Measurements from ENCODE around the gene CHMP4B.

- TF ChIP-seq CTCF (IDR thresholded peaks at IDR 0.05) = no peak
- TF ChIP-seq POLR2A (IDR thresholded peaks at IDR 0.05) = no peak
- no peak for TF ChIP-seq POLR2AphosphoS5 (IDR thresholded peaks at IDR 0.05)
Observed at GRCh38 chr20:33881989-33882388, 70.8 kb downstream of the CHMP4B start.
